Heart right ventricle (tissue), 16 donors: ENCODE measurements around the gene DDIT4. TPM values are rescaled to one million over a fixed set of nuclear protein-coding genes. Genes with fewer than 3 reads are reported as not detected.
A peak's percentile ranks its signal among the peaks of the same experiment; 100 is the strongest.

Experiments
- ATAC-seq, 8 donors: fragments of 200-7000 bp; cut with Tn5 transposase; one replicate each; pipeline ENCODE4 v1.9.1; 2020; ENCODE audit warnings: mild to moderate bottlenecking in 8 of 8, moderate library complexity in 8 of 8, moderate number of reproducible peaks in 1 of 8
- DNase-seq, 2 donors: peaks; one replicate each; pipeline ENCODE4 v3.0.0-alpha.2; 2020
- H3K27ac ChIP-seq, 10 donors: fragments of 200-600 bp; sonication (generic) in 2 of 10; one replicate each; pipeline versions ENCODE4 v1.5.0 to v1.8.0; 2020 to 2022; ENCODE audit warnings: mild to moderate bottlenecking in 3 of 10
- H3K27me3 ChIP-seq, 7 donors: fragments of 200-600 bp; one replicate each; pipeline ENCODE4 v1.8.0; 2021 to 2022; ENCODE audit warnings: mild to moderate bottlenecking in 2 of 7
- H3K36me3 ChIP-seq, 9 donors: fragments of 200-600 bp; sonication (generic) in 1 of 9; one replicate each; pipeline versions ENCODE4 v1.5.0 to v1.8.0; 2020 to 2022; ENCODE audit warnings: mild to moderate bottlenecking in 2 of 9
- H3K4me1 ChIP-seq, 9 donors: fragments of 200-600 bp; sonication (generic) in 1 of 9; one replicate each; pipeline versions ENCODE4 v1.5.0 to v1.8.0; 2020 to 2022; ENCODE audit warnings: mild to moderate bottlenecking in 4 of 9
- H3K4me3 ChIP-seq, 10 donors: fragments of 200-600 bp; sonication (generic) in 2 of 10; one replicate each; pipeline versions ENCODE4 v1.5.0 to v1.8.0; 2020 to 2022; ENCODE audit warnings: mild to moderate bottlenecking in 7 of 10, moderate library complexity in 2 of 10
- H3K9me3 ChIP-seq, 11 donors: fragments of 200-600 bp in 10 of 11; sonication (generic) in 2 of 11; one replicate each; pipeline versions ENCODE4 v1.5.0 to v1.8.0; 2013 to 2022; ENCODE audit warnings: mild to moderate bottlenecking in 2 of 11, control low read depth in 1 of 11, moderate library complexity in 1 of 11
- CTCF ChIP-seq, 9 donors: fragments of 200-600 bp; sonication (generic) in 2 of 9; IDR thresholded peaks; one replicate each; pipeline versions ENCODE4 v1.5.0 to v1.8.0; 2021 to 2022; ENCODE audit warnings: antibody characterized with exemption in 9 of 9, mild to moderate bottlenecking in 5 of 9, moderate library complexity in 1 of 9
- WGBS, 2 donors: extraction: QIAGEN DNeasy Blood & Tissue Kit; methylation state at CpG; one replicate each; pipeline ENCODE4 v1.1.7; 2013; ENCODE audit warnings: inconsistent platforms in 1 of 2; 5-methylcytosine and 5-hydroxymethylcytosine counted together
- intact Hi-C, 10 donors: fragments of 100-400 bp; cut with DNase I; formaldehyde crosslinking; loops; one replicate each; pipeline versions ENCODE4 v1.11.1 to v1.14.2; 2022
- polyA plus RNA-seq, 2 donors: library from polyadenylated mRNA; stranded (reverse); fragments of 200-250 nt; gene quantifications; one replicate each; pipeline ENCODE4 v1.2.3, GENCODE V29; 2013
- total RNA-seq, 10 donors: library from RNA; stranded (reverse); fragmentation: NEBNext Ultra II Directional in 3 of 10; extraction: Animal tissue kit (Norgen Biotek cat#: 25700) in 3 of 10; gene quantifications; one replicate each; pipeline versions ENCODE4 v1.2.1 to v1.2.4, GENCODE V29; 2021 to 2023
- donor health status: Arrhythmogenic right ventricular cardiomyopathy.
- donor health status: ischemic (EF 13 %, LVEDD 7.1; RV severe dilation, severe dysfunction).
- donor health status: healthy with polysubstance abuse.
- donor health status: DM: no; HTN: yes; CAD: no.
- donor health status: DM: no; HTN: no; CAD: no.
- donor health status: ischemic (EF 25% LVEDD 6.9; RV normal size, moderate dysfunction).
- donor health status: ischemic (EF 25% LVEDD 5.7; RV mildly dilated, moderate dysfunction).
- donor health status: healthy.
- donor health status: DM: yes; HTN: yes; CAD: no.
- donor health status: Ischemic cardiomyopathy.
- donor health status: ischemic (EF 35%, LVEDD 5.7; RV mildly dilated, moderate dysfunction).
- donor health status: nonischemic (EF 11% LVEDD 7.7; RV severe dilation, severe dysfunction).
- donor health status: DM: yes; HTN: yes; CAD: no.
- donor health status: PGD.
- donor health status: ischemic (EF 29% LVEDD 5.4; RV normal size, mild dysfunction).
- donor health status: nonischemic (EF 23%, LVEDD 6.1; RV moderate dilation, normal function).

Gene DDIT4
- total and polyA plus RNA-seq, 12 donors, result 13.6 to 135 (median 39.6) TPM

- peaks cover 42 to 98% (median 73%) of the 10 kb centered on the region in 9 donors for H3K4me1 ChIP-seq
- peak; percentile 64 to 92 (median 80) for ATAC-seq
- peak overlapping the region in 9 of 10 donors; percentile 25 to 57 (median 50) for H3K4me3 ChIP-seq
- no peaks in the 10 kb centered on the region for H3K27me3 ChIP-seq
- H3K9me3 ChIP-seq, result no peaks in the 10 kb centered on the region
- peak in 1 of 9 donors; percentile 9 for TF ChIP-seq CTCF (IDR thresholded peaks at IDR 0.05)
- H3K27ac ChIP-seq, result peak overlapping the region; percentile 72 to 99 (median 90)
- H3K36me3 ChIP-seq, result no peaks in the 10 kb centered on the region
- 2 to 3% methylated on average over 48 to 60 of the region's 60 CpGs for WGBS, 2 donors
- peak; percentile 90 to 96 for DNase-seq
- intact Hi-C loops, result loop anchor here in 8 of 10 donors (2.0 to 10.0 kb wide), 6 partner anchors 42 to 95 kb away; partner anchors contain the start of gene DDIT4 (in 3 of the 8)
Measured at GRCh38 chr10:72319416-72320254, 45.9 kb downstream of the DDIT4 start.

- WGBS, 2 donors, result 45 to 48% methylated on average over 12 of the region's 12 CpGs
- H3K36me3 ChIP-seq, result no peaks in the 10 kb centered on the region
- peak overlapping the region in 1 of 10 donors; percentile 57 for H3K4me3 ChIP-seq
- TF ChIP-seq CTCF (IDR thresholded peaks at IDR 0.05), result no peak
- ATAC-seq (peak; percentile 10 to 70 (median 36)), DNase-seq (peak in 1 of 2 donors; percentile 76)
- no peaks in the 10 kb centered on the region for H3K27me3 ChIP-seq
- peak overlapping the region; percentile 72 to 99 (median 90) for H3K27ac ChIP-seq
- no peaks in the 10 kb centered on the region for H3K9me3 ChIP-seq
- intact Hi-C loops, result loop anchor here in 2 of 10 donors (5.0 to 10.0 kb wide), 2 partner anchors 43 to 96 kb away; no protein-coding TSS in a partner anchor
- peaks cover 42 to 98% (median 73%) of the 10 kb centered on the region in 9 donors for H3K4me1 ChIP-seq
Measured at GRCh38 chr10:72320676-72321247, 47.0 kb downstream of the DDIT4 start.

- no peak overlapping the region for H3K4me3 ChIP-seq
- no peak for ATAC-seq
- H3K27me3 ChIP-seq, result no peaks in the 10 kb centered on the region
- H3K4me1 ChIP-seq, result peaks cover 36 to 93% (median 71%) of the 10 kb centered on the region in 9 donors
- peak overlapping the region in 9 of 10 donors; percentile 72 to 99 (median 90) for H3K27ac ChIP-seq
- intact Hi-C loops, result loop anchor here in 2 of 10 donors (5.0 to 10.0 kb wide), 2 partner anchors 44 to 97 kb away; no protein-coding TSS in a partner anchor
- whole genome bisulfite sequencing, 2 donors, result 75 to 78% methylated on average over 13 of the region's 13 CpGs
- DNase-seq, result no peak
- no peak for TF ChIP-seq CTCF (IDR thresholded peaks at IDR 0.05)
- no peaks in the 10 kb centered on the region for H3K9me3 ChIP-seq
- no peaks in the 10 kb centered on the region for H3K36me3 ChIP-seq
Measured at GRCh38 chr10:72321248-72322029, 47.7 kb downstream of the DDIT4 start.

- no peak for TF ChIP-seq CTCF (IDR thresholded peaks at IDR 0.05)
- ATAC-seq, result no peak
- intact Hi-C loops, result loop anchor here in 2 of 10 donors (5.0 to 10.0 kb wide), 2 partner anchors 45 to 97 kb away; no protein-coding TSS in a partner anchor
- Histone ChIP-seq H3K4me1 (peaks cover 33 to 90% (median 70%) of the 10 kb centered on the region in 9 donors), H3K27ac (peak overlapping the region in 1 of 10 donors; percentile 99), H3K4me3 (no peak overlapping the region), H3K9me3 (no peaks in the 10 kb centered on the region), H3K27me3 (no peaks in the 10 kb centered on the region), H3K36me3 (no peaks in the 10 kb centered on the region)
- WGBS, 2 donors, result 76 to 92% methylated on average over 3 of the region's 3 CpGs
- no peak for DNase-seq
Measured at GRCh38 chr10:72322030-72322279, 48.2 kb downstream of the DDIT4 start.
